ENCODE results near the gene HBG1.
"Not testable (repeated sequence)": the region's sequence is repeated elsewhere in the genome, so short reads cannot be mapped to it uniquely, and the experiment has no call there.

HBG1 gene

DNA sequence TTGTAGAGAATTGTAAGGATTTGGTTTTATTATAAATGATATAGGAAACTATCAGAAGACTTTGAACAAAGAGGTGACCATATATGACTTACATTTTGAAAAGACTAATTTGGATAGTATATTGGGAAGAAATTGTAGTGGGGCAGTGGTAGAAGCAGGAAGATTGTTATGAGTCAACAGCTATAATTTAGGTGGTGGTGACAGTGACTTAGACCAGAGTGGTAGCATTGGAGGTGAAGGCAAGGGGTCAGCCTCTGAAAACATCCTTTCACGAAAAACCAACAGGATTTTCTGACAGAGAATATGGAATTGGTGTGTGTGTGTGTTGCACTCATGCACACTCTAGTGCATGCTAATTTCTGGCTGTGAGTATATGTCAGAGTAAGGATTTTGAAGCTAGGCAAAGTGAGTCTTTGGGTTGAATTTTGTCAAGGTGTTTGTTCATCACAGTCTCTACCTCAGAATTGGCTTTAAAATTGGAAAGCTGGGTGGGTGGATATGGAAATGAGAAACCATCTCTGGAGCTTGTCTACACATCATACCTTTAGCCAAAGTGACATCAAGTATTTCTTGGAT, 28.2 kb upstream of the HBG1 start:
- DNase-seq (ENCODE audit: low spot score), result no peak

DNA sequence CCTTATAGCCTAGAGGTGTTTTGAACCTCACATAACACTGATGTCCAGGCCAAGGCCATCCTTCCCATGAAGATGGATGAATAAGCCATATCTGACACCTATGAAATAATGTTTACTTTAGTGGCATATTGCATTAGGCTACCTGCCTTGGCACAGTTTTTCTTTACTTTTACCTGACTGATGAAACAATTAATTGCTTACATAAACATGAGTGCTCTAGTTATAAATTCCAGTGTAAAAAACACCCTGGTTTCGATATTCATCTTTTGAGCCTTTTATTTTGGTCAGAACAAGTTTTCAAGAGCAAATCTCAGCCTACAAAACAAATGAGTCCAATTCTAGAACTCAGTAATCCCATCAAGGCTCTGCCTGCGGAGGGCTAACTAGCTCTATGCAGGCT, 27.0 kb upstream of the HBG1 start:
- no peak for DNase-seq (ENCODE audit: low spot score)

DNA sequence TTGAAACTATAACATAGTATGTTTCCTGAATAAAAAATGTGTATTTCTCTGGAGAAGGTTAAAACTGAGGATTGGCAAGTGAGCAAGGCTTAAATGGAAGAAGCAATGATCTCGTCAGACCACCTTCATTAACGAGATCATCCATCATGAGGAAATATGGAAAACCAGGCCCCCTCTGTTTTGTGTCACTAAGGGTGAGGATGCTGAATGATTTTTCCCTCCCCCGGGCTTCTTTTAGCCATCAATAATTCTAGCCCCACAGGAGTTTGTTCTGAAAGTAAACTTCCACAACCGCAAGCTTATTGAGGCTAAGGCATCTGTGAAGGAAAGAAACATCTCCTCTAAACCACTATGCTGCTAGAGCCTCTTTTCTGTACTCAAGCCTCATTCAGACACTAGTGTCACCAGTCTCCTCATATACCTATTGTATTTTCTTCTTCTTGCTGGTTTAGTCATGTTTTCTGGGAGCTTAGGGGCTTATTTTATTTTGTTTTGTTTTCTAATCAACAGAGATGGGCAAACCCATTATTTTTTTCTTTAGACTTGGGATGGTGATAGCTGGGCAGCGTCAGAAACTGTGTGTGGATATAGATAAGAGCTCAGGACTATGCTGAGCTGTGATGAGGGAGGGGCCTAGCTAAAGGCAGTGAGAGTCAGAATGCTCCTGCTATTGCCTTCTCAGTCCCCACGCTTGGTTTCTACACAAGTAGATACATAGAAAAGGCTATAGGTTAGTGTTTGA, 25.9 kb upstream of the HBG1 start:
- DNase-seq (ENCODE audit: low spot score), result no peak

DNA sequence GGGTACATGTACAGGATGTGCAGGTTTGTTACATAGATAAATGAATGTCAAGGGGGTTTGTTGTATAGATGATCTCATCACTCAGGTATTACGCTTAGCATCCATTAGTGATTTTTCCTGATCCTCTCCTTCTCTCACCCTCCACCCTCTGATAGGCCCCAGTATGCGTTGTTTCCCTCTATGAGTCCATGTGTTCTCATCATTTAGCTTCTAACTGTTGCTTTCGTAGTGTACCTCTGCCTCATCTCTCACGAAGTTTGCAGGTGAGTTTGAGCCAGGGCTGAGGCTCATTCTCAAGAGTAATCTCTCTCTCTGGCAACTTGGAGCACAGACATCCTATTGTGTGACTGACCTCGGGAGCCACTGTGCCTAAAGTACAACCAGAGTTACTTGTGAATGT, 24.7 kb upstream of the HBG1 start:
- DNase-seq (ENCODE audit: low spot score), result no peak

DNA sequence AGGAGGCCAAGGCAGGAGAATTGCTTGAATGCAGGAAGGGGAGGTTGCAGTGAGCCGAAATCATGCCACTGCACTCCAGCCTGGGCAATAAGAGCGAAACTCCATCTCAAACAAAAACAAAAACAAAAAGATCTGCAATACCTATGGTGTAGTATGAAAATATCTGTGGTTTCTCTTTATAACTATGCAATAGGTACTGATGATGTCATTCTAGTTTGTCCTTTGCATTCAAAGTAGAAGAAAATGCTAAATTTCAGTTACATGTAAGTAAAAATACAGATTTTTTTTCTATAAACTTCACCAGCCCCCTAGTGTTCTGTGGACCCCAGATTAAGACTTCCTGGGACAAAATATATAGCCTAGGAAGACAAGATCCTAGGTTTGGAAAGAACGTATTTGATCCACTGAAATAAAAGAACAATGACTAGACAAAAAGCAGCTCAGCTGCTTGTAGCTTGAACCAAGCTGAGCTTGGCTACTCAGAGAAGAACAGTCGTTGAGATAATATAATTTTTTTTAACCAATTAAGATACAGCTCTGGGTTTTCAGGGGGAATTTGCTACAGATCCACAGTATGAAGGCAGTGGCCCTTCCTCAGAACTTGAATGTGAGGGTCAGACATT, 22.8 kb upstream of the HBG1 start:
- no peak for DNase-seq (ENCODE audit: low spot score)

DNA sequence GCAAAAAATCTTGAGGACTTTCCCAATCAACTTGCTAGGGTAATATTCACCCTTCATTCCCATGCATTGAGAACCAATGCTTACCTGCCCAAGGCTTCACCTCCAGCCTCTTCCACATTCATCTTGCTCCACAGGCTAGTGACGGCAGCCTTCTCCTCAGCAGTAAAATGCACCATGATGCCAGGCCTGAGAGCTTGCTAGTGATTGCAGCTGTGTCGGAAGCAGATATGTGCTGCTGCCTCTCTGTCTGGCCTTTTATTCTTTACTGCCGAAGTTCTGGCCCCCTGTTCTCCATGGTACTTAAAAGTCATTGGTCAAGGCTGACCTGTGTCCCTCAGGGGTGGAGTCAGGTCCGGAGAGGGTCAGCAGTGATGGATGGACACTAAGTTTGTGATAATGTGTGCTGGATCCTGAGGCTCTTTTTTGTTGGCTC, 20.1 kb upstream of the HBG1 start, which contains the start of gene HBE1:
Gene HBE1 (minus strand): TSS at position 231 of the 433 bp plus-strand sequence. CDS start 55 bp downstream, at position 176.
- no peak for DNase-seq (ENCODE audit: low spot score)

DNA sequence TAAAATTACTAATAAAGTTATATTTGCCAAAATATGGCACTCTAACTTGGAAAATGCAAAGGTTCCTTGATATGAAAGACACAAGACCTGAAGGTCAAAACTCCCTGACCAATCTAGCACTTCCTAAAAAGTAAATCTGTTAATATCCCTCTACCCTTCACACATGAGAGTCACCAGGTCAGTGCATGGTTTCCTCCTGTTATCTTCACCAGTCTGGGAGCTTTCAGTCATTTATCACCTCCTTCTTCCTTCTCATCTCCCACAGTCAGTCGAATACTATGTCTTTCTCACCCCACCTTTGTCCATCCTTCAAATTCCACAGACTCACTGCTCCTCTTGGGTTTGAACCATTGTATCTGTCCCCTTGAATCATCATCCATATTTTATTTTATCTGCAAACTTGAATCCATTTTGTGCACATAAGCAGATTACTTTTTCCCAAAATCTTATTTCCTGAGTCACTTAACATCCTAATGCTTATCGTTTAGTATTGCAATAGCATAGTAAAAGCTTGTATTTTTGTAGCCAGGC, 17.4 kb upstream of the HBG1 start:
- no peak for DNase-seq (ENCODE audit: low spot score)

DNA sequence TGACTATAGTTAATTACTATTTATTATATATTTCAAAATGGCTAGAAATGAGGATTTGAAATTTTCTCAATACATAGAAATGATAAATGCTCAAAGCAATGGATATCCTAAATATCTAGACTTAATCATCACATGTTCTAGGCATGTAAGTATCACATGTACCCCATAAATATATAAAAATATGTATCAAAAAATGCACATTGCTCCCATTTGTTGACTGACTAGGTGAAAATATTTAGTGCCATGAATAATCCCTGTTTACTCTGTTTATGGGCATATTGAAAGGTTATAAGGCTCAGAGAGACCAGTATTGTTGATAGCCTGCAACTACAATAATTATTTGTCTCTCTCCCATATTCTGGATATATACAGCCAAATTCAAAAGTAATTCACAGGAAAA, 17.0 kb upstream of the HBG1 start:
- no peak for DNase-seq (ENCODE audit: low spot score)

DNA sequence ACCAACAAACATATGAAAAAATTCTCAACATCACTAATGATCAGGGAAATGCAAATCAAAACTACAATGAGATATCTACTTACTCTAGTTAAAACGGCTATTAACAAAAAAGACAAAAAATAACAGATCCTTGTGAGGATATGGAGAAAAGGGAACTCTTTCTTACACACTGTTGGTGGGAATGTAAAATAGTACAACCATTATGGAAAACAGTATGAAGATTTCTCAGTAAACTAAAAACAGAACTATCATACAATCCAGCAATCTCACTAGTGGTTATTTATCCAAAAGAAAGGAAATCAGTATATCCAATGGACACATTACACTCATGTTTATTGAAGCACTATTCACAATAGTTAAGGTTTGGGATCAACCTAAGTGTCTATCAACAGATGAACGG, 16.2 kb upstream of the HBG1 start:
- DNase-seq (ENCODE audit: low spot score), result no peak

DNA sequence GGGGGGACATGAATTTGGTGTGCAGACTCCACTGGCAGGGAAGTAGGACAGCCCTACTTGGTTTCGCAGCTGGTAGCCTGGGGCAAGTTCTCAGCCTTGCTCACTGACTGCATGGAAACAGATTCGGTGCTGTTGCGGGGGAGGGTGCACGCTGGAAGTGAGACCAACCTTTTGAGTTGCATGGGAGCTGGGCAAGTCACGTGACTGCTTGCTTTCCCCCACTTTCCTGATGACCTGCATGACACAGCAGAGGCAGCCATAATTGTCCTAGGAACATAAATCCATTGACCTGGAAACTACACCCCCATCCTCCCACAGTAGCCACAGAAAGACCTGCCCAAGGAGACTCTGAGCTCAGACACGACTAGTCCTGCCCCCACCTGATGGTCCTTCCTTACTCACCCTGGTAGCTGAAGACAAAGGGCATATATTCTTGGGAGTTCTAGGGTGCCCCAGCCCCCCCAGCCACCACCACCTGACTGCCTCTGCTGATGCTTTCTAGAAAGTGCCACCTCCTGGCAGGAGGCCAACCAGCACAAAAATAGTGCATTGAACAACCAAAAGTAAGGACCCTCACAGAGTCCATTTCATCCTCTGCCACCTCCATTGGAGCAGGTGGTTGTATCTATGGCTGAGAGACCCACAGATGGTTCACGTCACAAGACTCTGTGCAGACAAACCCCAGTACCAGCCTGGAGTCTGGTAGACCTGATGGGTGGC, 9.0 kb upstream of the HBG1 start:
- DNase-seq (ENCODE audit: low spot score), result no peak

DNA sequence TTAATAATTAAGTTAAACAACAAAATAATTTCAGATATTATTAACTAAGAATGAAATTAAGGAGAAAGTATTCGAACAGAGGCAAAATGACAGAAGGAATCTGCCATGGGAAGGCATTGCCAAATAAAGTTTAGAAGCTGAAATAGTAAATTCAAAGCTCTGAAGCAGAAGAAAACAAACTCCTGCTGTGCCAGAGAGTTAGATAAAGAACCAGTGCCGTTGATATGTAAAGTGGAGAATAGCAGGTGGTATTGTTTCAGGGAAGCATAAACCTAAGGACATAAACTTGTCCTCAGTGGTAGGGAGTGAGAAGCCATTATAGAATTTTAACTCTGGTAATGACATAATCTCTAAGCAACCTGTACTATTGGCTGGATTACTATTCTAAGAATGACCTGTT, 7.6 kb upstream of the HBG1 start:
- no peak for DNase-seq (ENCODE audit: low spot score)

DNA sequence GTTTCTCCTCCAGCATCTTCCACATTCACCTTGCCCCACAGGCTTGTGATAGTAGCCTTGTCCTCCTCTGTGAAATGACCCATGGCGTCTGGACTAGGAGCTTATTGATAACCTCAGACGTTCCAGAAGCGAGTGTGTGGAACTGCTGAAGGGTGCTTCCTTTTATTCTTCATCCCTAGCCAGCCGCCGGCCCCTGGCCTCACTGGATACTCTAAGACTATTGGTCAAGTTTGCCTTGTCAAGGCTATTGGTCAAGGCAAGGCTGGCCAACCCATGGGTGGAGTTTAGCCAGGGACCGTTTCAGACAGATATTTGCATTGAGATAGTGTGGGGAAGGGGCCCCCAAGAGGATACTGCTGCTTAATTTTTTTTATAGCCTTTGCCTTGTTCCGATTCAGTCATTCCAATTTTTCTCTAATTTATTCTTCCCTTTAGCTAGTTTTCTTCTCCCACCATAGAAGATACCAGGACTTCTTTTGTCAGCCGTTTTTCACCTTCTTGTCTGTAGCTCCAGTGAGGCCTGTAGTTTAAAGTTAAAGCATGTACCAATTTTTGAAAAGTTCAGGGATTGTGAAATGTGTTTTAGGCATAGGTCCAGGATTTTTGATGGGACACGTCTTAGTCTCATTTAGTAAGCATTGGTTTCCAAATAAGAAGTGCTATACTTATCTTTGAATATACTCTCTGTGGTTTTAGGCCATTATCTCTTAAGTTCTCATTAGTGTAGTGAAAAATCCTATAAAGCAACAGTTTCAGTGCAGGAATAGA, 5.2 kb upstream of the HBG1 start, which contains the start of gene HBG2:
Gene HBG2 (minus strand): TSS at position 136 of the 768 bp plus-strand sequence. CDS start 53 bp downstream, at position 83.
- not testable (repeated sequence) for DNase-seq (ENCODE audit: low spot score)

DNA sequence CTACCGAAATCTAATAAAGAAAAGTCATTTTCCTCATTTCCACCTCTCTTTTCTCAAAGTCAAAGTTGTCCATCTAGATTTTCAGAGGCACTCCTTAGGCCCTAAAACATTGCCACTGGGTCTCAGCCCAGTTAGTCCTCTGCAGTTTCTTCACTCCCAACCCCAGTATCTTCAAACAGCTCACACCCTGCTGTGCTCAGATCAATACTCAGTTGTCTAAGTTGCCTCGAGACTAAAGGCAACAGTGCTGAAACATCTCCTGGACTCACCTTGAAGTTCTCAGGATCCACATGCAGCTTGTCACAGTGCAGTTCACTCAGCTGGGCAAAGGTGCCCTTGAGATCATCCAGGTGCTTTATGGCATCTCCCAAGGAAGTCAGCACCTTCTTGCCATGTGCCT, 4.4 kb upstream of the HBG1 start:
- not testable (repeated sequence) for DNase-seq (ENCODE audit: low spot score)

DNA sequence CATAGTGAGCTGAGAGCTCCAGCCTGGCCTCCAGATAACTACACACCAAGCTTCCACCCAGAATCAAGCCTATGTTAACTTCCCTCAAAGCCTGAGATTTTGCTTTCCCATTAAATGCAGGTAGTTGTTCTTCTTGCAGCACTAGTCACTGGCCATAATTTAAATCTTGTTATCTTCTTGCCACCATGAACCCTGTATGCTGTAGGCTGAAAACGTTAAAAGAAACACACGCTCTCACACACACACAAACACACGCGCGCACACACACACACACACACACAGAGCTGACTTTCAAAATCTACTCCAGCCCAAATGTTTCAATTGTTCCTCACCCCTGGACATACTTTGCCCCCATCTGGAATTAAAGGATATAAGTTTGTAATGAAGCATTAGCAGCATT, 3.8 kb upstream of the HBG1 start:
- DNase-seq (ENCODE audit: low spot score), result not testable (repeated sequence)

DNA sequence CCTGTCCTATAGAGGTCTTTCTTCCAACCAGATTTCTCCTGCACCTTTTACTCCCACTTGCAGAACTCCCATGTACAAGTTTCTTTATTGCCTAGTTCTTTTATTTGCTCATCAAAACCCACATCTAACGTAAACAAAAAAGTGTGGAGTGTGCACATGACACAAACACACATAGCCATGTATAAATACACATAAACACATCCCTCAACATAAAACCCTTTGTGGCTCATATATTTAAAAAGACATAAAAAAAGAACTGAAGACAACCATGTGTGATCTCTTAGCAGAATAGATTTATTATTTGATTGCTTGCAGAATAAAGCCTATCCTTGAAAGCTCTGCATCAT, 3.2 kb upstream of the HBG1 start:
- DNase-seq (ENCODE audit: low spot score), result no peak

DNA sequence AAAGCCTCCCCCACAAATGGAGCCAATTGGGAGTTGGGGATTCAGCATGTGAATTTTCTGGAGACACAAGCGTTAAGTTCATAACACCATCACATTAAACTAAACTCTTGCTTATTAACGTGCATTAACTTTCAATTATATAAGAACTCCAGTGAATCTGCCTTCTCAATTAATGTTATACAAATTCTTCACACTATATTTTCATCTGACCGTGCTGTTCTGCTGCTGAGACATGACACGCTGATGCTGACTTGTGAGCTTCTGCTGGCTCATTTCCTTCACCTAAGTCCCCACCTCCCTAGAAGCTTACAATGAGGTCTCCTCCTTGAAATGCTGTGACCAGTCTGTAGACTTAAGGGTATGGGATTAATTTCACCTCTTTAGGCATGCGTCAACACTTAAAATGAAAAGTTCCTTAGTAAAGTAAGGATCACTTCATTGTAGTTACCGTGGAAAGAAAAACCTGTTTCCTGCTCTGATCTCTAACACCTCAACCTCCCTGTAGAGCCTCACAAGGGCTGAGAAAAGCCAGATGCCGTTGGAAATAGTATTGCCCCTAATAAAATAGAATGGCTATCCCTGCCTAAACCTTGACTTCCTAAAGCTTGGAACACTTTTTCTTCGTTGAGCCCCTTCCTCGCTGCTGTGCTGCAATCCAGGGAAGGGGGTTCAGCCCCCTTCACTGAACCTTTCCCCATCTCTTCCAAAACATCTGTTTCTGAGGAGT, 2.7 kb upstream of the HBG1 start:
- no peak for DNase-seq (ENCODE audit: low spot score)

DNA sequence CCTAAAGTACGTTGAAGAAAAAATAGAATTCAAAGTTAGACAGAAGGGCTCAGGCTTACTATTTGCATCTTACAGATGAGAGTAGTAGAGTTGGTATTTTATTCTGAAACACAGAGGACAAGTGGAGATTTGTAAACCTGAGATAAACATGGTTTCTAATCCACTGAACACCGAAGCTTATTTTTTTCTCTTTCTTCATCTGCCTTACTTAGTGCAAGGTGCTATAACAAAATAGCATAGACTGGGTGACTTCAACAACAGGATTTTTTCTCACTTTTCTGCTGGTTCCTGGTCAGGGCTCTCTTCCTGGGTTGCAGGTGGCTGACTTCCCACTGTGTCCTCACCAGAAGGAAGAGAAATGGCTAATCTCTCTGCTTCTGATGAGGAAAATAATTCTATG, 2.1 kb upstream of the HBG1 start:
- no peak for DNase-seq (ENCODE audit: low spot score)

DNA sequence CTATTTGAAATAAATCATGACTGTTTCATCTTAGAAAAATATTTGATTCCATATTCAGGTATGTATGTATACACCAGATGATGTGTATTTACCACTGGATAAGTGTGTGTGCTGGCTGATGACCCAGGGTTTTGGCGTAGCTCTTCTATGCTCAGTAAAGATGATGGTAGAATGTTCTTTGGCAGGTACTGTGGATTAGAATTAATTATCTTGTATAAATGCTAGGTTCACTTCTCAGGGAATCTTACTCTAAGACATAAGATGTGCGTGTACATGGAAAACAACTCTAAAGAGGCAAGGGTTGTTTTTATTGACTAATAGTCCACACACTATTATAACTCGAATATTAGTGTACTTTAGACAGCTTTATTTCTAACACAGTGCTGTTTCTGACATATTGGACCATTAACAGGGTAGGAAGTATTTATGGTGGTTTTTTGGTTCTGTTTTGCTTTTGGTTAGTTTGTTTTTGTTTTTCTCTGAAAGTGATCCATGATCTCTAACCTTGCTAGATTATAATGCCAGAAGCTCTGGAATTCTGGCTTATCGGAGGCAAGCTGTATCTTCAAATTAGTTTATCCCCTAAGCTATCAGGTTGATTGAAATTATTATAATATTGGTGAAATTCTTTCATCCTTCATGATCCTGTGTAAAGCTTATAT, 1.0 kb upstream of the HBG1 start:
- no peak for DNase-seq (ENCODE audit: low spot score)

DNA sequence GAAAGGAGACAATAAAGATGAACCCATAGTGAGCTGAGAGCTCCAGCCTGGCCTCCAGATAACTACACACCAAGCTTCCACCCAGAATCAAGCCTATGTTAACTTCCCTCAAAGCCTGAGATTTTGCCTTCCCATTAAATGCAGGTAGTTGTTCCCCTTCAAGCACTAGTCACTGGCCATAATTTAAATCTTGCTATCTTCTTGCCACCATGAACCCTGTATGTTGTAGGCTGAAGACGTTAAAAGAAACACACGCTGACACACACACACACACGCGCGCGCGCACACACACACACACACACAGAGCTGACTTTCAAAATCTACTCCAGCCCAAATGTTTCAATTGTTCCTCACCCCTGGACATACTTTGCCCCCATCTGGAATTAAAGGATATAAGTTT, 1.2 kb downstream of the HBG1 start:
- DNase-seq (ENCODE audit: low spot score), result not testable (repeated sequence)

DNA sequence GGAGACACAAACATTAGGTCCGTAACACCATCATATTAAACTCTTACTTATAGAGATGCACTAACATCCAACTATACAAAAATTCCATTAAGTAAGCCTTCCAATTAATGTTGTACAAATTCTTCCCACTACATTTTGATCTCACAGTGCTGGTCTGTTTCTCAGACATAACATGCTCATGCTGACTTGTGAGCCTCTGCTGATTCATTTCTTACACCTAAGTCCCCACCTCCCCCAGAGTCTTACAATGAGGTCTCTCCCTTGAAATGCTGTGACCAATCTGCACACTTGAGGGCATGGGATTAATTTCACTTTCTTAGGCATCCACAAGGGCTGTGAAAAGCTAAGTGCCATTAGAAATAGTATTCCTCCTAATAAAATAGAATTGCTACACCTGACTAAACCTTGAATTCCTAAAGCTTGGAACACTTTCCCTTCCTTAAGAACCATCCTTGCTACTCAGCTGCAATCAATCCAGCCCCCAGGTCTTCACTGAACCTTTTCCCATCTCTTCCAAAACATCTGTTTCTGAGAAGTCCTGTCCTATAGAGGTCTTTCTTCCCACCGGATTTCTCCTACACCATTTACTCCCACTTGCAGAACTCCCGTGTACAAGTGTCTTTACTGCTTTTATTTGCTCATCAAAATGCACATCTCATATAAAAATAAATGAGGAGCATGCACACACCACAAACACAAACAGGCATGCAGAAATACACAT, 2.0 kb downstream of the HBG1 start:
- no peak for DNase-seq (ENCODE audit: low spot score)

Data from CD4-positive, alpha-beta T cell treated with Interleukin-15 for 4 hours (primary cell).